Thyroid gland (tissue), 4 donors: ENCODE results near the gene HDAC9. TPM values are rescaled to one million over a fixed set of nuclear protein-coding genes. Genes with fewer than 3 reads are reported as not detected.
"Not testable (repeated sequence)": the region's sequence is repeated elsewhere in the genome, so short reads cannot be mapped to it uniquely, and the experiment has no call there.

Experiments
- DNase-seq, 2 donors: peaks; one replicate each; pipeline ENCODE4 v3.0.0-alpha.2; 2019
- H3K27ac ChIP-seq, 3 donors: fragments of 200-600 bp; sonication (generic); 1 replicate in 2 of 3; 2 replicates in 1 of 3; pipeline ENCODE4 v1.5.1; 2016 to 2019; ENCODE audit warnings: mild to moderate bottlenecking in 1 of 3, moderate library complexity in 1 of 3
- H3K27me3 ChIP-seq: fragments of 200-600 bp; sonication (generic); one replicate; pipeline ENCODE4 v1.5.1; 2019
- H3K36me3 ChIP-seq, 2 donors: fragments of 200-600 bp; sonication (generic); one replicate each; pipeline ENCODE4 v1.5.1; 2016 to 2019
- H3K4me1 ChIP-seq, 2 donors: fragments of 200-600 bp; sonication (generic); one replicate each; pipeline ENCODE4 v1.5.1; 2017 to 2019
- H3K4me3 ChIP-seq, 3 donors: fragments of 200-600 bp; sonication (generic); replicated peaks in 1 of 3; 1 replicate in 2 of 3; 2 replicates in 1 of 3; pipeline ENCODE4 v1.5.1; 2016; ENCODE audit warnings: mild to moderate bottlenecking in 1 of 3
- H3K9me3 ChIP-seq: fragments of 200-600 bp; sonication (generic); one replicate; pipeline ENCODE4 v1.5.1; 2017
- POLR2A ChIP-seq, 2 donors: fragments of 450-650 bp; IDR thresholded peaks; one replicate each; pipeline ENCODE4 v1.6.1; 2017; ENCODE audit warnings: antibody characterized with exemption in 2 of 2, mild to moderate bottlenecking in 2 of 2, moderate library complexity in 1 of 2
- WGBS, 2 donors: methylation state at CpG; one replicate each; pipeline ENCODE4 v1.1.5; 2017; 5-methylcytosine and 5-hydroxymethylcytosine counted together
- intact Hi-C: fragments of 100-400 bp; cut with DNase I; formaldehyde crosslinking; loops from one replicate; pipeline ENCODE4 v1.15.1; 2023
- total RNA-seq, 4 donors: library from RNA; depleted of rRNA; stranded (reverse); fragments of >200 nt; gene quantifications; one replicate each; pipeline ENCODE4 v1.2.3, GENCODE V29; 2016
- TF ChIP-seq, protein P1 (sequence below), 6 experiments: fragments of 200-600 bp in 3 of 6; fragments of 450-650 bp in 3 of 6; sonication (generic) in 3 of 6; IDR thresholded peaks; one replicate each; pipeline ENCODE4 v1.5.1; 2016 to 2019; ENCODE audit warnings: antibody characterized with exemption in 6 of 6, mild to moderate bottlenecking in 2 of 6, inconsistent platforms in 1 of 6, moderate library complexity in 1 of 6

The HDAC9 gene
- total RNA-seq, 4 donors from 2014 or later = 5.4 to 28.2 (median 7.2) TPM

DNA sequence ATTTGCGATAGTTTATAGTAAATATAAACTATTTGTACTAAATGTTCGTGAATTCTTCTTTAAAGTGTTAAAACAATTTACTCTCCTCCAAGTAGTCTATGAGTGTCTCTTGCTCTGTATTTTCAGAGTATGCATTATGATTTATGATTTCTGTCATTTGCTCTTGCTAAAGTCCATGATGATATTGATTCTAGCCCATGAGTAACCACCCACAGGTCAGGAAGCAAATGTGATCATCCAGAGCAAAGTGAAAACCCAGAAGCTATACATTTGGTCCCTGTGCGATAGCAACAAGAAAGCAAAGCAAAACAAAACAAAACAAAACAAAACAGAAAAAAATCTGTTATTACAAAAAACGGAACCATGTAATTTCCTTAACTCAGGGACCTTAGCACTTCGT lies 225.9 kb downstream of the HDAC9 start:
- no peak for DNase-seq
- Histone ChIP-seq H3K4me1 (no peaks in the 10 kb centered on the region), H3K4me3 (no peak overlapping the region), H3K27me3 (no peaks in the 10 kb centered on the region), H3K36me3 (no peaks in the 10 kb centered on the region), H3K27ac (no peak overlapping the region), H3K9me3 (no peaks in the 10 kb centered on the region)
- WGBS, 2 donors = 91% methylated on average over 5 of the region's 5 CpGs
- TF ChIP-seq, protein P1, sequence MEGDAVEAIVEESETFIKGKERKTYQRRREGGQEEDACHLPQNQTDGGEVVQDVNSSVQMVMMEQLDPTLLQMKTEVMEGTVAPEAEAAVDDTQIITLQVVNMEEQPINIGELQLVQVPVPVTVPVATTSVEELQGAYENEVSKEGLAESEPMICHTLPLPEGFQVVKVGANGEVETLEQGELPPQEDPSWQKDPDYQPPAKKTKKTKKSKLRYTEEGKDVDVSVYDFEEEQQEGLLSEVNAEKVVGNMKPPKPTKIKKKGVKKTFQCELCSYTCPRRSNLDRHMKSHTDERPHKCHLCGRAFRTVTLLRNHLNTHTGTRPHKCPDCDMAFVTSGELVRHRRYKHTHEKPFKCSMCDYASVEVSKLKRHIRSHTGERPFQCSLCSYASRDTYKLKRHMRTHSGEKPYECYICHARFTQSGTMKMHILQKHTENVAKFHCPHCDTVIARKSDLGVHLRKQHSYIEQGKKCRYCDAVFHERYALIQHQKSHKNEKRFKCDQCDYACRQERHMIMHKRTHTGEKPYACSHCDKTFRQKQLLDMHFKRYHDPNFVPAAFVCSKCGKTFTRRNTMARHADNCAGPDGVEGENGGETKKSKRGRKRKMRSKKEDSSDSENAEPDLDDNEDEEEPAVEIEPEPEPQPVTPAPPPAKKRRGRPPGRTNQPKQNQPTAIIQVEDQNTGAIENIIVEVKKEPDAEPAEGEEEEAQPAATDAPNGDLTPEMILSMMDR (IDR thresholded peaks at IDR 0.05) = no peak
- TF ChIP-seq POLR2A (IDR thresholded peaks at IDR 0.05) = no peak
- intact Hi-C loops = no loop called here

DNA sequence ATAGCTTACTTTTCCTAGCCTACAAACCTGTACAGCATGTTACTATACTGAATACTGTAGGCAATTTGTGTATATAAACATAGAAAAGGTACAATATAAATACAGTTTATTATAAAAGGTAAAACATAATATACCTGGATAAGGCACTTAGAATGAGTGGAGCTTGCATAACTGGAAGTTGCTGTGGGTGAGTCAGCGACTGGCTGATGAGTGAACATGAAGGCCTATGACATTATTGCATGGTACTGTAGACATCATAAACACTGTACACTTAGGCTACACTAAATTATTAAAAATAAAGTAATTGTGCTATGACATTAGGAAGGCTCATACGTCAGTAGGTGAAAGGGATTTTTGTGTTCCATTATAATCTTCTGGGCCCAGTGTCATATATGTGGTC lies 228.8 kb downstream of the HDAC9 start:
- no peak overlapping the region for H3K27ac ChIP-seq
- no peaks in the 10 kb centered on the region for H3K9me3 ChIP-seq
- no peak overlapping the region for H3K4me3 ChIP-seq
- DNase-seq = no peak
- no peaks in the 10 kb centered on the region for H3K36me3 ChIP-seq
- intact Hi-C loops = no loop called here
- no peaks in the 10 kb centered on the region for H3K27me3 ChIP-seq
- H3K4me1 ChIP-seq = no peaks in the 10 kb centered on the region
- TF ChIP-seq, protein P1 (IDR thresholded peaks at IDR 0.05) = no peak
- TF ChIP-seq POLR2A (IDR thresholded peaks at IDR 0.05) = no peak
- WGBS, 2 donors = 93 to 97% methylated on average over 2 of the region's 2 CpGs

DNA sequence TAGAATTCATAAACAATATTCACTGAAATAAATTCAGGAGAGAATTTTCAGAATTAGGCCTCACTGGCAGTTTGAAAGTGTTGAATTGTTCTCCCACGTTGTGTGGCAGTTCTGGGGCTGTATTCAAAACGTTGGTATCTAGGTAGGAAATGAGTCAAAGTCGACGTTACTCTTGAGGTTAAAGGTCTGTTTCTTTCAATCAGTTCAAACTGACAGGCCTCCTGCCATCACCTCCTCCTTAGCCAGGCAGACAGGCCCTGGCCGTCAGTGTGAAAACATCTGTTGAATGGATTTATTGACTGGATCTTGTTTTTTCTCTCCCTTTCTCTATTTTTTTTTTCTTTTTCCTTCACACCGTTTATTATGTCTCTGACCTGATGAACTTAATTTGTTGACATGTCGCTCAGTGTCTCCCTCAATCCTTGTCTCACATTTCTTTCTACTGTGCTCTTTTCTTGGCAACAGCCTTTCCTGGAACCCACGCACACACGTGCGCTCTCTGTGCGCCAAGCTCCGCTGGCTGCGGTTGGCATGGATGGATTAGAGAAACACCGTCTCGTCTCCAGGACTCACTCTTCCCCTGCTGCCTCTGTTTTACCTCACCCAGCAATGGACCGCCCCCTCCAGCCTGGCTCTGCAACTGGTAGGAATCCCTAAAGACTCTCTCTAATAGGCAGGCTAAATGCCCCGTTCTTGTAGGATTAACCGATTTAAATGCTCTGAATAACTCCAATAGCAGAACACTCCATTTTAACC lies 231.7 kb downstream of the HDAC9 start:
- Histone ChIP-seq H3K4me3 (no peak overlapping the region), H3K36me3 (no peaks in the 10 kb centered on the region), H3K4me1 (no peaks in the 10 kb centered on the region), H3K27me3 (no peaks in the 10 kb centered on the region), H3K27ac (no peak overlapping the region), H3K9me3 (no peaks in the 10 kb centered on the region)
- intact Hi-C loops = no loop called here
- DNase-seq = no peak
- 80 to 83% methylated on average over 18 of the region's 18 CpGs for WGBS, 2 donors
- TF ChIP-seq, protein P1 (IDR thresholded peaks at IDR 0.05) = no peak
- TF ChIP-seq POLR2A (IDR thresholded peaks at IDR 0.05) = no peak

DNA sequence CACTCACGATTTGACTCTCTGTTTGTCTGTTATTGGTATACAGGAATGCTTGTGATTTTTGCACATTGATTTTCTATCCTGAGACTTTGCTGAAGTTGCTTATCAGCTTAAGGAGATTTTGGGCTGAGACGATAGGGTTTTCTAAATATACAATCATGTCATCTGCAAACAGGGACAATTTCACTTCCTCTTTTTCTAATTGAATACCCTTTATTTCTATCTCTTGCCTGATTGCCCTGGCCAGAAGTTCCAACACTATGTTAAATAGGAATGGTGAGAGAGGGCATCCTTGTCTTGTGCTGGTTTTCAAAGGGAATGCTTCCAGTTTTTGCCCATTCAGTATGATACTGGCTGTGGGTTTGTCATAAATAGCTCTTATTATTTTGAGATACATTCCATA lies 240.5 kb downstream of the HDAC9 start:
- intact Hi-C loops, H3K27me3 ChIP-seq, DNase-seq, H3K9me3 ChIP-seq, H3K4me1 ChIP-seq, H3K4me3 ChIP-seq, H3K36me3 ChIP-seq, H3K27ac ChIP-seq: not testable (repeated sequence)
- WGBS, 2 donors = 78 to 86% methylated on average over 2 of the region's 2 CpGs

DNA sequence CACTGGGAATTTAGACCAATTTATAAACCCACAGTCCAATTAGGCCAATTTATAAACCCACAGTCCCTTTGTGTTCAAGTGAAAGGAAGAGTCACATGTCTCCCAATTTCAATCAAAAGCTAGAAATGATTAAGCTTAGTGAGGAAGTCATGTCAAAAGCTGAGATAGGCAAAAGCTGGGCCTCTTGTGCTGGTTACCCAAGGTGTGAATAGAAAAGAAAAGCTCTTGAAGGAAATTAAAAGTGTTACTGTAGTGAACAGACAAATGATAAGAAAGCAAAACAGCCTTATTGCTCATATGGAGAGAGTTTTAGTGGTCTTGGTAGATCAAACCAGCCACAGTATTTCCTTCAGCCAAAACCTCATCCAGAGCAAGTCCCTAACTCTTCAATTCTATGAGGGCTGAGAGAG lies 245.0 kb downstream of the HDAC9 start:
- Histone ChIP-seq H3K27me3 (no peaks in the 10 kb centered on the region), H3K9me3 (no peaks in the 10 kb centered on the region), H3K4me1 (no peaks in the 10 kb centered on the region), H3K4me3 (no peak overlapping the region), H3K36me3 (no peaks in the 10 kb centered on the region), H3K27ac (no peak overlapping the region)
- no peak for TF ChIP-seq POLR2A (IDR thresholded peaks at IDR 0.05)
- TF ChIP-seq, protein P1 (IDR thresholded peaks at IDR 0.05) = no peak
- DNase-seq = no peak
- intact Hi-C loops = loop anchor here (10.0 kb wide), 1 partner anchor 54 kb away; no protein-coding TSS in a partner anchor
